SK-N-SH (cell line): ENCODE measurements around the gene TMEM120B.

Experiments used
- JUND ChIP-seq: IDR thresholded peaks from 2 replicates; pipeline ENCODE4 v1.4.0; 2012
- SMC3 ChIP-seq: IDR thresholded peaks from 2 replicates; pipeline ENCODE4 v1.6.1; 2012; ENCODE audit warnings: low read depth, low read length, improper control_type of control experiment
- TCF12 ChIP-seq: IDR thresholded peaks from 2 replicates; pipeline ENCODE4 v1.4.0; 2012

GRCh38 chr12:121801595-121802484 lies 89.3 kb downstream of the TMEM120B start:
- TF ChIP-seq TCF12 (no peak), SMC3 (no peak), JUND (no peak)
